CD4-positive, alpha-beta T cell treated with Interleukin-4 for 1 hour (primary cell): Measurements from ENCODE around the gene EPHA6.
"Not testable (repeated sequence)": the region's sequence is repeated elsewhere in the genome, so short reads cannot be mapped to it uniquely, and the experiment has no call there.

Experiments
- DNase-seq, 2 donors: peaks; one replicate each; pipeline ENCODE4 v3.0.0-alpha.2; 2020 to 2022

EPHA6 gene

DNA sequence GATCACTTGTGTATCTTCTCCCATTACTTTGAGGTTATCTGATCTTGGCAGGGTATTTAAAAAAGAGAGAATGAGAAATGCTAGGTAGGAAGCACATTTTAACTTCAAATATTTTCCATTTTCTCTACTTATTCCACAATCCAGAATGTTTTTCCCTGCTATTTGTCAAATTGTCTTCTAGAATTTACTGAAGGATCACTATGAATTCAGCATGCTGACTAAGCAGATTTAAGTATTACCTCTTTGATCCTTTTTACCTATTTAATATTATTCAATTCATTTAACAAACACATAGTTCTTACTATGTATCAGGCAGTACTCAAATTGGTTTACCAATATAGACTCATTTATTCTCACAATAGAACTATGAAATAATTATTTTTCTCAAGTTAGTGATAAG, 486.7 kb downstream of the EPHA6 start:
- DNase-seq = no peak

DNA sequence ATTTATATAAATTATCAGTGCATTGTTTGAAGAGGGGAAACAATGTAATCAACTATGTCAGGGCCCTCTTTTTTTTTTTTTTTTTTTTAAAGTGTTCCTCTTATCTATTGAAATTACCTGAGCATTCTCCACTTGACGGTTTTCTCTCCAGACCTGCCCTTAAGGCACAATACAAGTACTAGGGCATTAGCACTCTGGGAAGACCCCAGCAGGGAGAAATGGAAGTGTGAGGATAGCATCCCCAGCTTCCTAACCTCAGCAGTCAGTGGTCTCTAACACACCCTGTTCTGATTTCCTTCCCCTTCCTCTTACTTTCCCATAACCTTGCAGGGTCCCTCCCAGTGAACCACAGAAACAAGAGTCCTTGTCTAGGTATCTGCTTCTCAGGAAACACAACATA, 491.8 kb downstream of the EPHA6 start:
- no peak for DNase-seq

GRCh38 chr3:97338375-97338774, 524.0 kb downstream of the EPHA6 start:
- no peak for DNase-seq

- no peak for DNase-seq
Measured at GRCh38 chr3:97340940-97341339, 526.5 kb downstream of the EPHA6 start.

- DNase-seq = no peak
Measured at GRCh38 chr3:97347780-97348179, 533.4 kb downstream of the EPHA6 start.

DNA sequence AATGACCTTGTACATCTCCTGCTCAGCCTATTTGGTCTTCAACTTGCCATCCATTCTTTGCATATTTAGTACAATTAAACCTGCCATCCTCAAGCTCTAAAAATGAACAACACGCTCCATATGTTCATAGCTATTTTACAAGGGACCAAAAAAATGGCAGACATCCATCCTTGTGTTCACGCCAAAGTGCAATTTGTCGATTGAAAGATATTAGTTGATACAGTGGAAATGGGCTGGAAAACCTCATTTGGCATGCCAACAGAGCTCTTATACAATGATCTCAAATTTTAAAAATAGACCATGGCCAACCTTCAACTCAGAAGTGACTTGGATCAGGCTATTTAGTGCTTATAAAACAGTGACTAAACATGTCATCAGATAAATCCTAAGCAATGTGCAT, 536.6 kb downstream of the EPHA6 start:
- no peak for DNase-seq

GRCh38 chr3:97353176-97353575, 538.8 kb downstream of the EPHA6 start:
- no peak for DNase-seq

DNA sequence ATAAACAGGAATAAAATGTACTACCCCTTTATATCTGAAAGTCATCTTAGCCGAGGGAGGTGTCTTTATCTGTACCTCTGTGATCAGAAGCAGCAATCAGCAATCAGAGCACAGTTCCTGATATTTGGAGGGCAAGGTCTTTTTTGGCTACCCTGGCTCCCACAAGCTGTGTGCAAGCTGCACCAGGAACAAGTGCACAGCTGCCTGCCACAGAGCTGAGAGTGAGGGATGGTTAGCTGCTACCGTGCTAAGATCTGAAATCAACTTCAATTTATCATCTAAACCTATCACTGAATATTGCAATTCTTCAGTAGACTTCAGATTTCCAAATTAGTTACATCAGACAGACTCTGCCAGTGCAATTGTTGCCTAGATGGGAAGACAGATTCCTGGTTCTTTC, 545.6 kb downstream of the EPHA6 start:
- DNase-seq = no peak

DNA sequence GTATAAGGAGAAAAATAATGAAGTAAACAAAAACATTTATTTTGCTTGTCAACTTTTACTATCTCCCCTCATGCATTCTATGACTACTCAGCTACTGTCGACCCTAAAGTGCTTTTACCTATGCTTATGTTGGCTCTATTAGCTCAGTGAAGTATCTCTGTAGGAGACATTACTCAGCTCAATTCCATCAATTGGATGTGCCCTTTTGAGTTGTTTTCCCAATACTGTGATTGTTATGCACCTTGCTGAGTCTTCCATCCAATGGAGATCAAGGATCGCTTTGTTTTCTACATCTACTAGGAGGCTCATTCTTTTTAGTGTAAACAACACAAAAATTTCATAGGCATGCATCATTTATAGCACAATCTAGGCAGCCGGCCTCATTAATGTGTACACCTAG, 546.4 kb downstream of the EPHA6 start:
- DNase-seq = no peak

DNA sequence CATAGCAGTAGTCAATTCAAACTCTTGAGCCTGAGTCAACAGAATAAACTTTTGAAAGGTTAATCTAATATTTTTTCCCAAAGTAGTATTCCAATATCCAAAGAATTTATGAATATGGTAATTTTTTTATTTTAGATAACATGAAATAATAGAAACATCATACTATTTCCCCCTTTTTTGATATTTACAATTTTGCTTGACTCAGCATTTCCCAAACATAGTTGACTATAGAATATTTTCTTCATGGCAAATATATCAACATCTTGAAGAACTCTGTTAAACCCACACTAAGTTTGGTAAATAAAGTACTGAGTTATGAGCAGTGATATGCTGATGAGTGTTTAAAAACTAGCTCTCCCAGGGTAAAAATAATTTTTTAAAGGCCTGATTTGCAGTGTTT, 570.2 kb downstream of the EPHA6 start:
- no peak for DNase-seq

- DNase-seq = no peak
Measured at GRCh38 chr3:97388774-97389173, 574.4 kb downstream of the EPHA6 start.

- DNase-seq = no peak
Measured at GRCh38 chr3:97389936-97390335, 575.5 kb downstream of the EPHA6 start.

DNA sequence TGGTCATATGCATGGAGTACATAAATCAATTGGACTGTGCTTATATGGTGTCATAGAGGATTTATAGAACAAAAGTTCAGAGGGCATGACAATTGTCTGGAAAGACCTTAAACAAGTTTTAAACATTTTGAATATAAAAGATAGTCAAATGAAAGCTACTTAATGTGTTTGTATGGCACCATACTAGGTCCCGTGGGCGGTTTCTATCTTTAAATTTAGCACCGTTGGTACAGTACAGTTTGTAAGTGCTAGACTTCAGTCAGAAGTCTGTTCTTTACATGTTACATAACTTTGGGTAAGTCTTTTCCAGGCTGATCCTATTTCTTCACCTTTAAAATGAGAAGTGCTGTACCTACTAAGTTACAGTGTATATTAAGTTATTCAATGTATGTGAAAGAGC, 576.8 kb downstream of the EPHA6 start:
- no peak for DNase-seq

DNA sequence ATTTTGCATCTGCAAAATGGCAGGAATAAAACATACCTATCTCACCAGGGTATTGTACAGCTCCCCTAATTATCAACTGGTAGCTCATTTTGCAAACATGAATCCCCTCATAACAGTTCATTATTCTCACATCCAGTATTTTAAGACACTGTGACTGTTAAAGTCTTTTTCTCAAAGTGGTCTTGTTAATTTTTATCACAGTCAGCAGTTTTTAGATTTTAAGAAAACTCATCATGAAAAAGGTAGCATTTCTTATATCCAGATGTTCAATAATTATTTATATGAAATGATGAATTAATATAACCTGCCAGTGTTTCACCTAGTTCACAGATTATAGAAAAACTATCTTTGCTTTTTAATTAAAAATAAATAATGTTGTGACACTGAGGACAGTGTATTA, 595.2 kb downstream of the EPHA6 start:
- DNase-seq = no peak

DNA sequence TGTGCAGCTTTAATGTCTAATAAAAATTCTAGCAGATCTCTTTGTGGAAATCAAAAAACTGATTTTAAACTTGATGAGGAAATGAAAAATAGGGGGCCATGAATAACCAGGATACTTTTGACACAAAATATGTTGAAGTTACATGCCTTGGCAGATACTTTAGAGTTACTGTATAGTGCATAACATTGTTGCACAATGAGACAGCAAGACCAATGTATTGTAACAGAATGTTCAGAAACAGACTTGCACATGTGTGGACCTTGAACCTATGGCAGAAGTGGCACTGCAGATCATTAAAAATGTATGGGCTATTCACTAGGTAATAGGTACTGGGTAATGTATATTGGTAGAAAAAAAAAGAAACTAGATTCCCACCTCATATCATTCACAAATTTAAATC, 607.2 kb downstream of the EPHA6 start:
- DNase-seq = no peak

- DNase-seq = no peak
Measured at GRCh38 chr3:97425002-97425401, 610.6 kb downstream of the EPHA6 start.

GRCh38 chr3:97430601-97431000, 616.2 kb downstream of the EPHA6 start:
- DNase-seq = no peak

GRCh38 chr3:97432914-97433313, 618.5 kb downstream of the EPHA6 start:
- DNase-seq = no peak

- DNase-seq = no peak
Measured at GRCh38 chr3:97438131-97438530, 623.7 kb downstream of the EPHA6 start.

GRCh38 chr3:97439373-97439772, 625.0 kb downstream of the EPHA6 start:
- DNase-seq = no peak

DNA sequence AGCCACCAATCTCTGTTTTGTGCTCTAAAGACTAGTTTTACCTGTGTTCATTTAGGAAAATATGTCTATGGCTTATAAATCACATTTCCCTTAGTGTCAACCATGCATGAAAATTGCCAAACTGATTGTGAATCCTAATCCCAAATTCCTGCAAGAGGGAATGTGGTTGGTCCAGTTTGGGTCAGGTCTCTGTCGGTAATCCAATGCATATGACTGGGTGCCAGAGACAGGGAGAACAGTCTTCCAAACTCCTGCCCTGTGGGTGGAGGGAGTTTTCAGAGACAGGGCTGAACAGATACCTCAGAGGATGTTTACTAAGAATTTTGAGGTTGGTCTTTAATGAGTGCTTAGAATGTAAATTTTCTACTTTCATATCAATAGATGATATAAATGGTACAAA, 649.6 kb downstream of the EPHA6 start:
- DNase-seq = no peak

DNA sequence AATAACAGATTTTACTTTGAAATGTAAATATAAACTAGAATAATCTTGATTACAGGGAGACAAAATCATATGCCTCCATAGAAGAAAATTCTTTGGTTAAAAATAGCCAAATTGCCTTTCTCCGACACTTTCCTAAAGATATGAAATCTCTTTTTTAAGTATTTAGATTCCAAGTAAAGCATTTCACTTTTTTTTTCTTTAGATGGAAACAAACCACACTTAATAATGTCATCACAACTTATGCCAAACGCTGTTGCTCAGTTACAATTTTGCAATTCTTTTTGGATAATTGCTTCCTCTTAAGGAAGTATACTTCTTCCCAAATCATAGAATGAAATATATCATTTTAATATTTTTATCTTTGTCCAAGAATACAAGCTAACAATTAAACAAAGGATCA, 656.1 kb downstream of the EPHA6 start:
- DNase-seq = no peak

GRCh38 chr3:97479740-97480139, 665.3 kb downstream of the EPHA6 start:
- DNase-seq = no peak

DNA sequence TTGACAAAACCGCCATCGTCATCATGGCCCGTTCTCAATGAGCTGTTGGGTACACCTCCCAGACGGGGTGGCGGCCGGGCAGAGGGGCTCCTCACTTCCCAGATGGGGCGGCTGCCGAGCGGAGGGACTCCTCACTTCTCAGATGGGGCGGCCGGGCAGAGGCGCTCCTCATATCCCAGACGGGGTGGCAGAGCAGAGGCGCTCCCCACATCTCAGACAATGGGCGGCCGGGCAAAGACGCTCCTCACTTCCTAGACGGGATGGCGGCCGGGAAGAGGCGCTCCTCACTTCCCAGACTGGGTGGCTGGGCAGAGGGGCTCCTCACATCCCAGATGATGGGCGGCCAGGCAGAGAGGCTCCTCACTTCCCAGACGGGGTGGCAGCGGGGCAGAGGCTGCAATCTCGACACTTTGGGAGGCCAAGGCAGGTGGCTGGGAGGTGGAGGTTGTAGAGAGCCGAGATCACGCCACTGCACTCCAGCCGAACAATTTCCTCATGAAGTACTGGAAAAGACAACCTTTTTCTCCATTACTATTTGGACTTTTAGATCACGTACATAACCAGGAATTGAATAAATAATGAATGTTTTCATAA, 666.4 kb downstream of the EPHA6 start:
- DNase-seq = not testable (repeated sequence)

GRCh38 chr3:97481416-97481815, 667.0 kb downstream of the EPHA6 start:
- DNase-seq = no peak

DNA sequence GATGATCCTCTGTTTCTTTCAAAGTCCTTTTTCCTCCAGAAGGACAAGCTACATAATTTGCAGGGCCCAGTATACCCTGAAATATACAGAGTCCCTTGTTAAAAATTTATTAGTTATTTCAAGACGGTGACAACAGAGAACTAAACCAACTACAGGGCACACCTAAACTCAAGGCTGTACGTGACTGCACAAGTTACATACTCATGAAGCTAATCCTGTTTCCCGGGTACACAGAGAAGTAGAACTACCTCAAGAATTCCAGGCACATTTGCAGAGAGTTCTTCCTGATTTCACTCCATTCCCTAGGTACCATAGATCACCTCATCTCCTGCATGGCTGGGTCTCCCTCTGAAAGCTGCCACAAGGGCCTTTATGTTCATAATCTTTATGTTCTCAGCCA, 670.8 kb downstream of the EPHA6 start:
- DNase-seq = no peak
